ENCODE results near the gene ALKBH3. TPM values are rescaled to one million over a fixed set of nuclear protein-coding genes. Genes with fewer than 3 reads are reported as not detected.

ALKBH3 gene
- polyA plus RNA-seq, 1 donor (not counting 4 experiments of a cell fraction or from before 2014, with no cell fraction given), result 42.4 TPM

GRCh38 chr11:43952401-43953342 is 72.0 kb downstream of the ALKBH3 start:
- no peaks in the 10 kb centered on the region for H3K9me3 ChIP-seq (ENCODE audit: control insufficient read depth, low read depth, low read length)
- no peak for DNase-seq (ENCODE audit: low read depth, low spot score)
- no peaks in the 10 kb centered on the region for H3K36me3 ChIP-seq (ENCODE audit: control insufficient read depth in 2 of 2, extremely low read depth in 1 of 2, insufficient read depth in 2 of 2, low read length in 2 of 2)
- dilution Hi-C loops (cut with MboI; ENCODE audit: extremely low pct_ligation_motif_present, low sequenced_read_pairs), result no loop called here
- no peak overlapping the region for H3K27ac ChIP-seq (ENCODE audit: control insufficient read depth, insufficient read depth, low read length)
- H3K9me1 ChIP-seq (ENCODE audit: control insufficient read depth, extremely low read depth, insufficient read depth, low read length), result no peaks in the 10 kb centered on the region
- no peak overlapping the region for H3K4me3 ChIP-seq (ENCODE audit: control insufficient read depth in 2 of 3, extremely low read depth in 1 of 3, insufficient read depth in 2 of 3, low read depth in 1 of 3, low read length in 3 of 3)
- no peaks in the 10 kb centered on the region for H3K4me1 ChIP-seq (ENCODE audit: control insufficient read depth, extremely low read depth, insufficient read depth, low read length)
- peaks cover 14% of the 10 kb centered on the region for H3K27me3 ChIP-seq (ENCODE audit: control insufficient read depth, extremely low read depth, insufficient read depth, low read length)
- no peaks in the 10 kb centered on the region for H3K79me2 ChIP-seq (ENCODE audit: control insufficient read depth, insufficient read depth, low read length)
- H3K4me2 ChIP-seq (ENCODE audit: control insufficient read depth, extremely low read depth, insufficient read depth, low read depth, low read length), result no peak overlapping the region
- no peak for TF ChIP-seq EZH2 (IDR thresholded peaks at IDR 0.05; ENCODE audit: low read length)
- no peak for TF ChIP-seq CTCF (optimal IDR thresholded peaks at IDR 0.05 in 1 of 3, IDR thresholded peaks at IDR 0.05 in 1 of 3, conservative IDR thresholded peaks at IDR 0.05 in 1 of 3; ENCODE audit: extremely low read depth in 1 of 3, insufficient read depth in 2 of 3, low read length in 3 of 3)
- H3K9ac ChIP-seq (ENCODE audit: control insufficient read depth, extremely low read depth, insufficient read depth, low read length), result no peak overlapping the region
- FAIRE-seq, result no peak
- H4K20me1 ChIP-seq (ENCODE audit: control insufficient read depth, extremely low read depth, insufficient read depth, low read length), result no peaks in the 10 kb centered on the region
- H2AFZ ChIP-seq (ENCODE audit: control insufficient read depth, low read length), result no peak overlapping the region

GRCh38 chr11:43953521-43953920 is 72.9 kb downstream of the ALKBH3 start:
- no peak for DNase-seq (ENCODE audit: low read depth, low spot score)
- FAIRE-seq, result no peak
- no peaks in the 10 kb centered on the region for H3K9me1 ChIP-seq (ENCODE audit: control insufficient read depth, extremely low read depth, insufficient read depth, low read length)
- H3K4me1 ChIP-seq (ENCODE audit: control insufficient read depth, extremely low read depth, insufficient read depth, low read length), result no peaks in the 10 kb centered on the region
- no peak overlapping the region for H2AFZ ChIP-seq (ENCODE audit: control insufficient read depth, low read length)
- H3K36me3 ChIP-seq (ENCODE audit: control insufficient read depth in 2 of 2, extremely low read depth in 1 of 2, insufficient read depth in 2 of 2, low read length in 2 of 2), result no peaks in the 10 kb centered on the region
- no peak overlapping the region for H3K27ac ChIP-seq (ENCODE audit: control insufficient read depth, insufficient read depth, low read length)
- no peak overlapping the region for H3K4me3 ChIP-seq (ENCODE audit: control insufficient read depth in 2 of 3, extremely low read depth in 1 of 3, insufficient read depth in 2 of 3, low read depth in 1 of 3, low read length in 3 of 3)
- no peak overlapping the region for H3K9ac ChIP-seq (ENCODE audit: control insufficient read depth, extremely low read depth, insufficient read depth, low read length)
- no peaks in the 10 kb centered on the region for H3K79me2 ChIP-seq (ENCODE audit: control insufficient read depth, insufficient read depth, low read length)
- peaks cover 9% of the 10 kb centered on the region for H3K27me3 ChIP-seq (ENCODE audit: control insufficient read depth, extremely low read depth, insufficient read depth, low read length)
- dilution Hi-C loops (cut with MboI; ENCODE audit: extremely low pct_ligation_motif_present, low sequenced_read_pairs), result no loop called here
- TF ChIP-seq CTCF (optimal IDR thresholded peaks at IDR 0.05 in 1 of 3, IDR thresholded peaks at IDR 0.05 in 1 of 3, conservative IDR thresholded peaks at IDR 0.05 in 1 of 3; ENCODE audit: extremely low read depth in 1 of 3, insufficient read depth in 2 of 3, low read length in 3 of 3), result no peak
- no peak for TF ChIP-seq EZH2 (IDR thresholded peaks at IDR 0.05; ENCODE audit: low read length)
- no peak overlapping the region for H3K4me2 ChIP-seq (ENCODE audit: control insufficient read depth, extremely low read depth, insufficient read depth, low read depth, low read length)
- H4K20me1 ChIP-seq (ENCODE audit: control insufficient read depth, extremely low read depth, insufficient read depth, low read length), result no peaks in the 10 kb centered on the region
- no peaks in the 10 kb centered on the region for H3K9me3 ChIP-seq (ENCODE audit: control insufficient read depth, low read depth, low read length)
